H1 (cell line): Measurements from ENCODE around the gene GRM8. TPM values are rescaled to one million over a fixed set of nuclear protein-coding genes. Genes with fewer than 3 reads are reported as not detected.

ENCODE experiments used
- CTCF ChIA-PET: fragments of 300-600 bp; sonication (Branson Sonifier 250); formaldehyde crosslinking; loops from one replicate; lab custom pipeline; 2021; ENCODE audit not compliant: partially characterized antibody; lab: Charles Lee
- POLR2A ChIA-PET: fragments of 300-600 bp; sonication (Branson Sonifier 250); formaldehyde crosslinking; loops from one replicate; lab custom pipeline; 2021; ENCODE audit warnings: inconsistent platforms; ENCODE audit not compliant: partially characterized antibody; lab: Charles Lee
- DNase-seq, 2 experiments: peaks; one replicate each; pipeline versions ENCODE4 v3.0.0 to v3.0.0-alpha.2; 2010 to 2022; ENCODE audit warnings: low spot score in 2 of 2, low read depth in 1 of 2, mixed read lengths in 1 of 2
- FAIRE-seq: peaks from 2 replicates; lab custom pipeline; 2011; peaks lifted over from hg19 to GRCh38; lab: Jason Lieb, UNC
- H2AFZ ChIP-seq: 2 replicates; pipeline ENCODE4 v1.8.1; 2012; ENCODE audit warnings: low read length, inconsistent platforms
- H2AK5ac ChIP-seq: 2 replicates; pipeline ENCODE4 v1.6.1; 2013; ENCODE audit warnings: low read depth, low read length
- H2BK120ac ChIP-seq: replicated peaks from 2 replicates; pipeline ENCODE3; 2013; ENCODE audit warnings: low read depth, low read length, inconsistent platforms
- H2BK12ac ChIP-seq: 2 replicates; pipeline ENCODE4 v1.6.1; 2013; ENCODE audit warnings: low read depth, low read length
- H2BK15ac ChIP-seq: 2 replicates; pipeline ENCODE4 v1.6.1; 2013; ENCODE audit warnings: low read length
- H2BK20ac ChIP-seq: 2 replicates; pipeline ENCODE4 v1.6.1; 2013; ENCODE audit warnings: low read length
- H2BK5ac ChIP-seq: 2 replicates; pipeline ENCODE4 v1.6.1; 2013; ENCODE audit warnings: low read depth, low read length
- H3K14ac ChIP-seq: 2 replicates; pipeline ENCODE4 v1.6.1; 2013; ENCODE audit warnings: inconsistent platforms; ENCODE audit not compliant: insufficient read length
- H3K18ac ChIP-seq: 2 replicates; pipeline ENCODE4 v1.6.1; 2013; ENCODE audit warnings: low read length; ENCODE audit errors: extremely low read depth
- H3K23ac ChIP-seq: 2 replicates; pipeline ENCODE4 v1.6.1; 2013; ENCODE audit warnings: inconsistent platforms; ENCODE audit not compliant: insufficient read length
- H3K23me2 ChIP-seq: 2 replicates; pipeline ENCODE4 v1.6.1; 2013; ENCODE audit warnings: low read depth, low read length
- H3K27ac ChIP-seq: 2 replicates; pipeline ENCODE4 v1.6.1; 2011; ENCODE audit warnings: low read depth, low read length, inconsistent platforms
- H3K27me3 ChIP-seq, 4 experiments: replicated peaks in 1 of 4; 1 replicate in 1 of 4; 2 replicates in 3 of 4; pipeline versions ENCODE4 v1.6.1 to v1.8.1; 2011 to 2013; ENCODE audit warnings: low read length in 3 of 4, mild to moderate bottlenecking in 3 of 4, inconsistent platforms in 2 of 4, mixed read lengths in 2 of 4, moderate library complexity in 1 of 4; ENCODE audit not compliant: control insufficient read depth in 3 of 4, insufficient read depth in 3 of 4; ENCODE audit errors: extremely low read depth in 1 of 4
- H3K36me3 ChIP-seq, 4 experiments: 2 replicates each; pipeline versions ENCODE4 v1.6.1 to v1.8.1; 2011 to 2013; ENCODE audit warnings: mild to moderate bottlenecking in 4 of 4, low read length in 3 of 4, moderate library complexity in 2 of 4, control low read depth in 1 of 4, inconsistent platforms in 1 of 4; ENCODE audit not compliant: insufficient read depth in 4 of 4, control insufficient read depth in 2 of 4
- H3K4ac ChIP-seq: replicated peaks from 2 replicates; pipeline ENCODE3; 2013; ENCODE audit warnings: low read length, low read depth, mixed read lengths, inconsistent platforms; ENCODE audit not compliant: insufficient read length
- H3K4me1 ChIP-seq, 4 experiments: replicated peaks in 1 of 4; 1 replicate in 1 of 4; 2 replicates in 3 of 4; pipeline versions ENCODE4 v1.6.1 to v1.8.1; 2011 to 2013; ENCODE audit warnings: low read length in 3 of 4, inconsistent platforms in 2 of 4, mixed read lengths in 1 of 4; ENCODE audit not compliant: insufficient read depth in 4 of 4, control insufficient read depth in 3 of 4
- H3K4me2 ChIP-seq, 2 experiments: 2 replicates each; pipeline versions ENCODE4 v1.6.1 to v1.8.1; 2011 to 2013; ENCODE audit warnings: low read depth in 2 of 2, low read length in 2 of 2, control low read depth in 1 of 2, inconsistent platforms in 1 of 2, mild to moderate bottlenecking in 1 of 2; ENCODE audit not compliant: insufficient read depth in 1 of 2
- H3K4me3 ChIP-seq, 4 experiments: fragments of 200-600, 300-600 bp in 1 of 4; sonication (generic), shearing (Covaris generic), sonication (Bioruptor Twin) in 1 of 4; 2 replicates each; pipeline versions ENCODE4 v1.5.1 to v1.8.1; 2011 to 2016; ENCODE audit warnings: low read length in 4 of 4, low read depth in 3 of 4, control low read depth in 2 of 4, inconsistent platforms in 2 of 4, mild to moderate bottlenecking in 2 of 4, mixed read lengths in 1 of 4, moderate library complexity in 1 of 4; ENCODE audit not compliant: insufficient read depth in 2 of 4; ENCODE audit errors: extremely low read depth in 1 of 4
- H3K56ac ChIP-seq: replicated peaks from 2 replicates; pipeline ENCODE3; 2013; ENCODE audit warnings: low read depth, mild to moderate bottlenecking, mixed read lengths, low read length, inconsistent platforms; ENCODE audit not compliant: insufficient read length
- H3K79me1 ChIP-seq: 2 replicates; pipeline ENCODE4 v1.6.1; 2013; ENCODE audit warnings: low read depth, low read length, control low read depth
- H3K79me2 ChIP-seq, 2 experiments: 2 replicates each; pipeline versions ENCODE4 v1.6.1 to v1.8.1; 2012 to 2013; ENCODE audit warnings: low read length in 2 of 2, mild to moderate bottlenecking in 2 of 2, inconsistent platforms in 1 of 2; ENCODE audit not compliant: insufficient read depth in 2 of 2, control insufficient read depth in 1 of 2
- H3K9ac ChIP-seq, 4 experiments: replicated peaks in 1 of 4; 1 replicate in 1 of 4; 2 replicates in 3 of 4; pipeline versions ENCODE4 v1.6.1 to v1.8.1; 2011 to 2013; ENCODE audit warnings: low read depth in 3 of 4, low read length in 3 of 4, control low read depth in 2 of 4, mild to moderate bottlenecking in 2 of 4, moderate library complexity in 2 of 4, inconsistent platforms in 1 of 4; ENCODE audit errors: extremely low read depth in 1 of 4
- H3K9me3 ChIP-seq, 2 experiments: 2 replicates each; pipeline versions ENCODE4 v1.6.1 to v1.8.1; 2012 to 2013; ENCODE audit warnings: mild to moderate bottlenecking in 2 of 2, moderate library complexity in 2 of 2, control low read depth in 1 of 2, inconsistent platforms in 1 of 2, low read depth in 1 of 2, low read length in 1 of 2, mixed read lengths in 1 of 2; ENCODE audit not compliant: insufficient read depth in 2 of 2
- H4K20me1 ChIP-seq, 2 experiments: replicated peaks in 1 of 2; 2 replicates each; pipeline versions ENCODE3 to v1.8.1; 2011 to 2013; ENCODE audit warnings: inconsistent platforms in 2 of 2, low read length in 2 of 2, mild to moderate bottlenecking in 1 of 2; ENCODE audit not compliant: insufficient read depth in 2 of 2, control insufficient read depth in 1 of 2
- H4K5ac ChIP-seq: 2 replicates; pipeline ENCODE4 v1.6.1; 2013; ENCODE audit warnings: low read length, low read depth, mixed read lengths, inconsistent platforms; ENCODE audit not compliant: insufficient read length
- H4K8ac ChIP-seq: 2 replicates; pipeline ENCODE4 v1.8.0; 2013; ENCODE audit warnings: mild to moderate bottlenecking, moderate library complexity, low read length, inconsistent platforms; ENCODE audit not compliant: insufficient read depth; ENCODE audit errors: extremely low read depth
- H4K91ac ChIP-seq: replicated peaks from 2 replicates; pipeline ENCODE3; 2013; ENCODE audit warnings: low read length, mixed read lengths, inconsistent platforms; ENCODE audit not compliant: insufficient read length
- BCL11A ChIP-seq, 2 experiments: IDR thresholded peaks; one replicate each; pipeline ENCODE4 v1.6.1; 2011; ENCODE audit warnings: low read depth in 2 of 2, low read length in 2 of 2, mild to moderate bottlenecking in 2 of 2
- CREB1 ChIP-seq: IDR thresholded peaks from 2 replicates; pipeline ENCODE4 v1.6.1; 2012; ENCODE audit warnings: inconsistent platforms
- EGR1 ChIP-seq: IDR thresholded peaks from 2 replicates; pipeline ENCODE4 v1.6.1; 2011; ENCODE audit warnings: low read depth, low read length, borderline replicate concordance
- HDAC6 ChIP-seq: IDR thresholded peaks from one replicate; pipeline ENCODE4 v1.7.1; 2012; ENCODE audit warnings: low read depth, mild to moderate bottlenecking, inconsistent platforms, low read length, moderate library complexity
- KDM5A ChIP-seq: fragments of 200-600 bp; IDR thresholded peaks from 2 replicates; pipeline ENCODE4 v1.7.1; 2012; ENCODE audit warnings: mild to moderate bottlenecking, low read length, inconsistent platforms, mixed read lengths
- POU5F1 ChIP-seq: IDR thresholded peaks from 2 replicates; pipeline ENCODE4 v1.6.1; 2011; ENCODE audit warnings: low read depth, mild to moderate bottlenecking, low read length, moderate library complexity
- RAD21 ChIP-seq, 2 experiments: IDR thresholded peaks in 1 of 2; conservative IDR thresholded peaks in 1 of 2; 2 replicates each; pipeline ENCODE4 v1.6.1; 2011; ENCODE audit warnings: low read depth in 2 of 2, low read length in 2 of 2, improper control_type of control experiment in 1 of 2, inconsistent platforms in 1 of 2, mild to moderate bottlenecking in 1 of 2, moderate library complexity in 1 of 2
- SUZ12 ChIP-seq: fragments of 200-600 bp; sonication (generic); IDR thresholded peaks from 2 replicates; pipeline ENCODE4 v1.6.1; 2012; ENCODE audit warnings: mild to moderate bottlenecking, inconsistent platforms, low read length, moderate library complexity, mixed read lengths
- ZNF274 ChIP-seq: IDR thresholded peaks from 2 replicates; pipeline ENCODE4 v1.7.0; 2012; ENCODE audit warnings: low read length, borderline replicate concordance; ENCODE audit errors: extremely low read depth
- WGBS, 2 experiments: shearing (Covaris generic) in 1 of 2; methylation state at CpG; one replicate each; pipeline versions ENCODE4 v1.1.6 to v1.1.7; 2013 to 2015; ENCODE audit warnings: low lambda C conversion rate in 2 of 2, mixed read lengths in 2 of 2, inconsistent platforms in 1 of 2, low coverage in 1 of 2, missing lambda C conversion rate in 1 of 2; ENCODE audit not compliant: insufficient replicate concordance in 2 of 2, insufficient coverage in 1 of 2, insufficient read length in 1 of 2; ENCODE audit errors: extremely low coverage in 1 of 2, missing lambda C conversion rate in 1 of 2; 5-methylcytosine and 5-hydroxymethylcytosine counted together
- polyA plus RNA-seq, 7 experiments: library from polyadenylated mRNA; depleted of rRNA in 3 of 7; stranded (reverse) in 5 of 7; unstranded in 2 of 7; fragments of >200 nt in 5 of 7; fragments of 200-250 nt in 2 of 7; gene quantifications; 1 replicate in 5 of 7; 2 replicates in 1 of 7; 4 replicates in 1 of 7; pipeline versions ENCODE4 v1.2.1 to v1.2.3, GENCODE V29; 2011 to 2013; ENCODE audit warnings: missing spikeins in 2 of 7, mixed read lengths in 2 of 7
- total RNA-seq: library from RNA; stranded (reverse); fragmentation: NEBNext Ultra II Directional; extraction: Animal tissue kit (Norgen Biotek cat#: 25700); gene quantifications from 2 replicates; pipeline ENCODE4 v1.2.1, GENCODE V29; 2021

The GRM8 gene
- total and polyA plus RNA-seq, 2 of the 8 experiments (the other 6 are each of a cell fraction or from before 2014, with no cell fraction given), result 2.6 to 2.8 TPM

- H3K9ac ChIP-seq, result no peak overlapping the region
- no peak overlapping the region for H2BK5ac ChIP-seq
- no peak overlapping the region for H4K5ac ChIP-seq
- no peaks in the 10 kb centered on the region; a peak in 1 of 7 replicates for H3K4me1 ChIP-seq
- DNase-seq, result no peak
- no peak overlapping the region for H3K4ac ChIP-seq
- H4K8ac ChIP-seq, result no peak overlapping the region
- H2AFZ ChIP-seq, result no peak overlapping the region
- no peaks in the 10 kb centered on the region for H3K9me3 ChIP-seq
- no peak overlapping the region for H4K91ac ChIP-seq
- CTCF ChIA-PET, result interaction anchor here (0.5 to 1.0 kb wide), 2 partner anchors 9 to 32 kb away, joined by 3 read pairs; no protein-coding TSS in a partner anchor
- no peak overlapping the region for H2BK20ac ChIP-seq
- no peak overlapping the region for H2BK12ac ChIP-seq
- H3K56ac ChIP-seq, result no peak overlapping the region
- WGBS, 2 experiments, result 100% methylated on average over 1 of the region's 1 CpG; no CpG with 5 or more reads in 1 of the 2 experiments
- H2AK5ac ChIP-seq, result no peak overlapping the region
- no peak overlapping the region for H2BK120ac ChIP-seq
- no peak overlapping the region for H3K23ac ChIP-seq
- no peak for FAIRE-seq
- H3K27ac ChIP-seq, result no peak overlapping the region
- H3K4me2 ChIP-seq, result no peak overlapping the region
- H3K36me3 ChIP-seq, result no peaks in the 10 kb centered on the region
- no peaks in the 10 kb centered on the region for H3K79me1 ChIP-seq
- no peaks in the 10 kb centered on the region for H3K27me3 ChIP-seq
- no peak overlapping the region for H3K18ac ChIP-seq
- H3K79me2 ChIP-seq, result no peaks in the 10 kb centered on the region
- no peak overlapping the region for H3K14ac ChIP-seq
- TF ChIP-seq CREB1 (no peak), KDM5A (no peak), ZNF274 (no peak), HDAC6 (no peak), POU5F1 (no peak), RAD21 (IDR thresholded peaks at IDR 0.05 in 1 of 2, conservative IDR thresholded peaks at IDR 0.05 in 1 of 2; ENCODE audit: low read depth in 2 of 2, low read length in 2 of 2) (no peak), BCL11A (IDR thresholded peaks at IDR 0.05; ENCODE audit: low read depth in 2 of 2, low read length in 2 of 2) (no peak), EGR1 (no peak), SUZ12 (no peak)
- TF ChIP-seq, all 59 proteins: peak for 0
- Histone ChIP-seq H3K23me2 (no peaks in the 10 kb centered on the region), H2BK15ac (no peak overlapping the region), H3K4me3 (no peak overlapping the region), H4K20me1 (no peaks in the 10 kb centered on the region)
- POLR2A ChIA-PET, result no interaction called here
Observed at GRCh38 chr7:127221731-127222130, 31.0 kb downstream of the GRM8 start.
